ENCODE measurements around the gene S1PR3.

The S1PR3 gene

GRCh38 chr9:89005323-89005722 lies 14.1 kb downstream of the S1PR3 start:
- Histone ChIP-seq H3K27me3 (ENCODE audit: insufficient read depth, low read depth, severe bottlenecking) (no peaks in the 10 kb centered on the region), H3K9me3 (ENCODE audit: severe bottlenecking) (no peaks in the 10 kb centered on the region), H3K27ac (no peak overlapping the region), H3K36me3 (peaks cover 10% of the 10 kb centered on the region; the same call in 1 of the 2 replicates), H3K4me3 (ENCODE audit: low read depth, low read length) (no peak overlapping the region)
- no peak for DNase-seq
- TF ChIP-seq CTCF (IDR thresholded peaks at IDR 0.05; ENCODE audit: low read depth, low read length) = no peak

DNA sequence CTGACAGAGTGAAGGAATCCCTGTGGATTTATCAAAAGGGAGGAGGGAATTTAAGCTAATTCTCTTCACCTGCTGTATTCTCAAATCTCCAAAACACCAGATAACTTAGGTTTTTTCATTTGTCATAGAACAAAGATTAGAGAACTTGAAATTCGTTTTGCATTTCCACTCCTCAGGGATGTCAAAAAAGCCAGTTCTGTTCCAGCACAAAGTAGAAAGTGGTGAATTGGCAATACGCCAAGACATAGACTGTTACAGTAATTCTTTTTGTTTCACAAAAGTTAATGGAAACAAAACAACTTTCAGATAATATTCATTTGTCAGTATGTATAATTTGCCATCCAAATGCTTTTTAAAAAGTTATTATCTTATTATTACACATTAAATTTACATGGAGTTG lies 15.0 kb downstream of the S1PR3 start:
- H3K27me3 ChIP-seq (ENCODE audit: insufficient read depth, low read depth, severe bottlenecking) = no peaks in the 10 kb centered on the region
- H3K36me3 ChIP-seq = peaks cover 10% of the 10 kb centered on the region; the same call in 1 of the 2 replicates
- TF ChIP-seq CTCF (IDR thresholded peaks at IDR 0.05; ENCODE audit: low read depth, low read length) = no peak
- H3K27ac ChIP-seq = no peak overlapping the region
- H3K9me3 ChIP-seq (ENCODE audit: severe bottlenecking) = no peaks in the 10 kb centered on the region
- H3K4me3 ChIP-seq (ENCODE audit: low read depth, low read length) = no peak overlapping the region
- DNase-seq = no peak

DNA sequence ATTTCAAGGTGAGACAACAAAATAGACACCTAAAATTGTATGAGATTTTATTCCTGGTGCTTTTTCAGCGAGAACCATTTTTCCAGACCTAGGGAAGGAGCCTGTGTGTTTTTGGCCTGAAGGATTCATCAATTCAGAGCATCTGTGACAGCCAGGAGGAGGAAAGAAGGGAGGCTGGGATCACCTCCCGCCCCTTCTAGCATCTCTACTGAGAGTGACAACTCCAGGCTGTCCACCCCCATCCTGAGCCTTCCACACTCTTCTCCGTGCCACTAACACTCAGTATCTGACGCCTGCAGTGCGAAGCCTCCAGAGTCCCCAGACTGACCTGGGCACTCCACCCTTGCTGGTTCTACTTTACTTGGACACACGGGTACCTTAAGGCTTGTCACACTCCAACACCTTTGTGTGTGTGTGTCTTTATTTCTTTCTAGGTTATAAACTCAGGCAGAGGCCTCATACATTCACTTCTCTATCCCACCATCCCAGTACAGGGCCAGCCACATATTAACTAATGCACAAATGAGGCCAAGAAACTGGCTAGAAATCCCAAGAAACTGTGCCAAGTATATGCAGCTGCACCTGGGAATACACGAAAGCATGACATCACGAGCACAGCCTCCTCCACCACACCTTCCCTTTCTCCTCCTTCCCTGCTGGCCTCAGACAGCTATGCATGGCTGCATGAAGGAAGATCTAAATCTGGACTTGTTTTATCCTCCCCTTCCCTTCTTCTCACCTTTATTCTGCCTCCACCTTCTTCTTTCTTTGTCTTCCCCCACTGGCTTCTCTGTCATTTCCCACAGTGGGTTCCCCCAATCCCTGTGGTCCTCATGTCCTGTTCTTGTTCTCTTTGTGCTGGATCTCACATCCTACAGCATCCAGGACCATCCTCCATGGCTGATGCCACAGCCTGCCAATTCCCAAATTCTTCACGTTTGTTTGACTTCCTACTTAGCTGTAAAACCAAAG lies 16.0 kb downstream of the S1PR3 start:
- no peaks in the 10 kb centered on the region for H3K9me3 ChIP-seq (ENCODE audit: severe bottlenecking)
- no peaks in the 10 kb centered on the region for H3K27me3 ChIP-seq (ENCODE audit: insufficient read depth, low read depth, severe bottlenecking)
- TF ChIP-seq CTCF (IDR thresholded peaks at IDR 0.05; ENCODE audit: low read depth, low read length) = no peak
- H3K4me3 ChIP-seq (ENCODE audit: low read depth, low read length) = no peak overlapping the region
- no peak overlapping the region for H3K27ac ChIP-seq
- peaks cover 4% of the 10 kb centered on the region; the same call in 1 of the 2 replicates for H3K36me3 ChIP-seq
- no peak for DNase-seq

GRCh38 chr9:89008055-89008743 lies 16.9 kb downstream of the S1PR3 start:
- Histone ChIP-seq H3K27ac (no peak overlapping the region), H3K9me3 (ENCODE audit: severe bottlenecking) (no peaks in the 10 kb centered on the region), H3K4me3 (ENCODE audit: low read depth, low read length) (no peak overlapping the region), H3K36me3 (no peaks in the 10 kb centered on the region; the same call in 1 of the 2 replicates), H3K27me3 (ENCODE audit: insufficient read depth, low read depth, severe bottlenecking) (no peaks in the 10 kb centered on the region)
- no peak for DNase-seq
- no peak for TF ChIP-seq CTCF (IDR thresholded peaks at IDR 0.05; ENCODE audit: low read depth, low read length)

- Histone ChIP-seq H3K27me3 (ENCODE audit: insufficient read depth, low read depth, severe bottlenecking) (no peaks in the 10 kb centered on the region), H3K9me3 (ENCODE audit: severe bottlenecking) (no peaks in the 10 kb centered on the region), H3K36me3 (no peaks in the 10 kb centered on the region), H3K27ac (no peak overlapping the region), H3K4me3 (ENCODE audit: low read depth, low read length) (no peak overlapping the region)
- TF ChIP-seq CTCF (IDR thresholded peaks at IDR 0.05; ENCODE audit: low read depth, low read length) = peak; percentile 53
- peak; percentile 29 for DNase-seq
Measured at GRCh38 chr9:89008744-89009545, 17.7 kb downstream of the S1PR3 start.

All from WERI-Rb-1 (cell line).